Measurements from ENCODE around the gene AFF3. TPM values are rescaled to one million over a fixed set of nuclear protein-coding genes. Genes with fewer than 3 reads are reported as not detected.

The AFF3 gene
- total and polyA plus RNA-seq, 2 donors (not counting 3 experiments of a cell fraction or from before 2014, with no cell fraction given), result 0.06 to 0.07 TPM

DNA sequence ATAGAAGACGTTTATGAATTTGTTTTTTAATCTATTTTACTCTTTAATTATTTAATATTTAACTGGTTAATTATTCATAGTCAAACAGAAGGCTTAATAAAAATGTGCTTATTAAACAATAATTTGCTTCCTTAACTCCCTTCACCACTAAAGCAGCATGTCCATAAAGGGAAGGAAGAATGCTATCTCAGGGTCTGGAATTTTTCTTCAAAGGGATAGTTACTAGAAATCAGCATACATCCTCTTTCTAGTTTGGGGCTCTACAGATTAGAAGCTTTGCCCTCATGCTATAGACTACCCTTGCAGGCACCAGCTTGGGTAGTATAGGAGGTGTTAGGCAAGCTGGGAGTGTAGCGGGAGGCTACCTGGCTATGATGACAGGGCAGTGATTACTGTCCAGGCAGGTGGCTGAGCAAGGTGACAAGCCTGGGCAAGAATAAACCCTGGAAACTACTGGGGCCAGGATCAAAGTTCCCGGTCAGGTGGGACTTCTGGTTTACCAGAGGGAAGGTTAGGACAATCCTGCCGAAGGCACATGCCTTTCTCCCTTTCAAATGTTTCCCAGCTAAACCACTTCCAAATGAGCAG, 376.6 kb downstream of the AFF3 start:
- H3K79me2 ChIP-seq (ENCODE audit: control insufficient read depth, insufficient read depth, low read length), result no peaks in the 10 kb centered on the region
- H3K4me2 ChIP-seq (ENCODE audit: insufficient read depth, low read length), result no peak overlapping the region
- H3K27me3 ChIP-seq (ENCODE audit: control insufficient read depth in 2 of 2, insufficient read depth in 2 of 2, low read length in 2 of 2), result peaks cover 0 to 4% of the 10 kb centered on the region in 2 experiments
- H3K9me1 ChIP-seq (replicated peaks; ENCODE audit: control insufficient read depth, extremely low read depth, insufficient read depth, low read length), result no peaks in the 10 kb centered on the region
- no TSS peak for BruUV-seq (replicated peaks)
- no peaks in the 10 kb centered on the region for H4K20me1 ChIP-seq (replicated peaks; ENCODE audit: control insufficient read depth, extremely low read depth, insufficient read depth, low read length)
- no peaks in the 10 kb centered on the region for H3K4me1 ChIP-seq (ENCODE audit: control insufficient read depth, extremely low read depth, insufficient read depth, low read length)
- H3K36me3 ChIP-seq (ENCODE audit: control insufficient read depth in 2 of 2, extremely low read depth in 1 of 2, insufficient read depth in 2 of 2, low read length in 2 of 2), result no peaks in the 10 kb centered on the region
- intact Hi-C loops (cut with micrococcal nuclease) (no loop called here), dilution Hi-C loops (cut with MboI; ENCODE audit: extremely low pct_ligation_motif_present, low sequenced_read_pairs) (no loop called here)
- TF ChIP-seq, protein P1, sequence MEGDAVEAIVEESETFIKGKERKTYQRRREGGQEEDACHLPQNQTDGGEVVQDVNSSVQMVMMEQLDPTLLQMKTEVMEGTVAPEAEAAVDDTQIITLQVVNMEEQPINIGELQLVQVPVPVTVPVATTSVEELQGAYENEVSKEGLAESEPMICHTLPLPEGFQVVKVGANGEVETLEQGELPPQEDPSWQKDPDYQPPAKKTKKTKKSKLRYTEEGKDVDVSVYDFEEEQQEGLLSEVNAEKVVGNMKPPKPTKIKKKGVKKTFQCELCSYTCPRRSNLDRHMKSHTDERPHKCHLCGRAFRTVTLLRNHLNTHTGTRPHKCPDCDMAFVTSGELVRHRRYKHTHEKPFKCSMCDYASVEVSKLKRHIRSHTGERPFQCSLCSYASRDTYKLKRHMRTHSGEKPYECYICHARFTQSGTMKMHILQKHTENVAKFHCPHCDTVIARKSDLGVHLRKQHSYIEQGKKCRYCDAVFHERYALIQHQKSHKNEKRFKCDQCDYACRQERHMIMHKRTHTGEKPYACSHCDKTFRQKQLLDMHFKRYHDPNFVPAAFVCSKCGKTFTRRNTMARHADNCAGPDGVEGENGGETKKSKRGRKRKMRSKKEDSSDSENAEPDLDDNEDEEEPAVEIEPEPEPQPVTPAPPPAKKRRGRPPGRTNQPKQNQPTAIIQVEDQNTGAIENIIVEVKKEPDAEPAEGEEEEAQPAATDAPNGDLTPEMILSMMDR (IDR thresholded peaks at IDR 0.05; ENCODE audit: extremely low read depth in 1 of 2, insufficient read depth in 1 of 2, low read depth in 1 of 2, low read length in 2 of 2), result no peak
- no peak for TF ChIP-seq FOS (IDR thresholded peaks at IDR 0.05; ENCODE audit: borderline replicate concordance, insufficient read depth, low read length)
- POLR2A ChIA-PET, result no interaction called here
- CTCF ChIA-PET, result no interaction called here
- no peak for DNase-seq (ENCODE audit: low read depth, low spot score)
- no peak for FAIRE-seq
- H3K9ac ChIP-seq (replicated peaks; ENCODE audit: extremely low read depth, insufficient read depth, low read length), result no peak overlapping the region
- H3K9me3 ChIP-seq (replicated peaks; ENCODE audit: control insufficient read depth, insufficient read depth, low read length), result no peaks in the 10 kb centered on the region
- no peak overlapping the region for H3K4me3 ChIP-seq (replicated peaks in 1 of 3; ENCODE audit: insufficient read depth in 1 of 3, low read depth in 1 of 3, low read length in 3 of 3)
- H3K27ac ChIP-seq (ENCODE audit: insufficient read depth, low read depth, low read length), result no peak overlapping the region
- H2AFZ ChIP-seq (ENCODE audit: low read depth, low read length), result no peak overlapping the region

DNA sequence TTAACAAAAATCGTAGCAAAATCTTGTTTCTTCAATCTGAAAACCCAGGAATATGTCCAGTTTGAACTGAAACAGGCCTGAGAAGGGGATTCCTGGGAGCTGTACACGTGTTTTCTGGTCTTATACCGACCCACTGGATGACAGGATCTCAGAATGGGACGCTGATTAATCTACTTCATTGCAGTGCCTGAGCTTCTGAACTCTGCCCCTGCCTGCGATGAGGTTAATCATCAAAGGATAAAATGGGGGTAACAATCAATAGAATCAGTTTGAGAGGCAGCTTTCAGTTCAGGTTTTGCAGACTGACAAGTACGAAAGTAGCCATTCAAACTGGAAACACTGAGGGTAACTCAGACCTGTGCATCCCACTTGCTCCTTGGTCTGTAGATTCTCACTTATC, 378.6 kb downstream of the AFF3 start:
- Histone ChIP-seq H3K4me2 (ENCODE audit: insufficient read depth, low read length) (no peak overlapping the region), H3K36me3 (ENCODE audit: control insufficient read depth in 2 of 2, extremely low read depth in 1 of 2, insufficient read depth in 2 of 2, low read length in 2 of 2) (no peaks in the 10 kb centered on the region), H3K9ac (replicated peaks; ENCODE audit: extremely low read depth, insufficient read depth, low read length) (no peak overlapping the region), H3K4me1 (ENCODE audit: control insufficient read depth, extremely low read depth, insufficient read depth, low read length) (no peaks in the 10 kb centered on the region), H3K27ac (ENCODE audit: insufficient read depth, low read depth, low read length) (no peak overlapping the region), H3K27me3 (ENCODE audit: control insufficient read depth in 2 of 2, insufficient read depth in 2 of 2, low read length in 2 of 2) (peaks cover 0 to 6% of the 10 kb centered on the region in 2 experiments), H3K4me3 (replicated peaks in 1 of 3; ENCODE audit: insufficient read depth in 1 of 3, low read depth in 1 of 3, low read length in 3 of 3) (no peak overlapping the region), H3K79me2 (ENCODE audit: control insufficient read depth, insufficient read depth, low read length) (no peaks in the 10 kb centered on the region), H3K9me1 (replicated peaks; ENCODE audit: control insufficient read depth, extremely low read depth, insufficient read depth, low read length) (no peaks in the 10 kb centered on the region), H3K9me3 (replicated peaks; ENCODE audit: control insufficient read depth, insufficient read depth, low read length) (no peaks in the 10 kb centered on the region), H4K20me1 (replicated peaks; ENCODE audit: control insufficient read depth, extremely low read depth, insufficient read depth, low read length) (no peaks in the 10 kb centered on the region), H2AFZ (ENCODE audit: low read depth, low read length) (no peak overlapping the region)
- FAIRE-seq, result no peak
- ChIA-PET POLR2A (no interaction called here), CTCF (no interaction called here)
- intact Hi-C loops (cut with micrococcal nuclease) (no loop called here), dilution Hi-C loops (cut with MboI; ENCODE audit: extremely low pct_ligation_motif_present, low sequenced_read_pairs) (no loop called here)
- no peak for DNase-seq (ENCODE audit: low read depth, low spot score)
- TF ChIP-seq JUN (IDR thresholded peaks at IDR 0.05; ENCODE audit: borderline replicate concordance, insufficient read depth, insufficient read length, low read depth), result no peak
- TF ChIP-seq, protein P1 (IDR thresholded peaks at IDR 0.05; ENCODE audit: extremely low read depth in 1 of 2, insufficient read depth in 1 of 2, low read depth in 1 of 2, low read length in 2 of 2), result no peak
- TF ChIP-seq, protein P2, sequence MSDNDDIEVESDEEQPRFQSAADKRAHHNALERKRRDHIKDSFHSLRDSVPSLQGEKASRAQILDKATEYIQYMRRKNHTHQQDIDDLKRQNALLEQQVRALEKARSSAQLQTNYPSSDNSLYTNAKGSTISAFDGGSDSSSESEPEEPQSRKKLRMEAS (IDR thresholded peaks at IDR 0.05; ENCODE audit: insufficient read depth, insufficient read length), result no peak
- TF ChIP-seq GATA2 (IDR thresholded peaks at IDR 0.05; ENCODE audit: insufficient read depth, insufficient read length, low read depth, low read length), result no peak
- no peak for TF ChIP-seq POLR2A (IDR thresholded peaks at IDR 0.05; ENCODE audit: low read depth, low read length)
- no peak for TF ChIP-seq FOS (IDR thresholded peaks at IDR 0.05; ENCODE audit: borderline replicate concordance, insufficient read depth, low read length)
- TF ChIP-seq EZH2 (IDR thresholded peaks at IDR 0.05; ENCODE audit: borderline replicate concordance, low read depth, low read length, severe bottlenecking), result no peak
- no peak for TF ChIP-seq MYC (IDR thresholded peaks at IDR 0.05; ENCODE audit: low read depth, low read length)
- TF ChIP-seq POLR2AphosphoS5 (IDR thresholded peaks at IDR 0.05; ENCODE audit: insufficient read depth, low read depth, low read length), result no peak
- no TSS peak for BruUV-seq (replicated peaks)
